Endodermal cell (in vitro differentiated cells): ENCODE data around the gene KBTBD4. TPM values are rescaled to one million over a fixed set of nuclear protein-coding genes. Genes with fewer than 3 reads are reported as not detected.

Source experiments
- DNase-seq: peaks from one replicate; pipeline ENCODE4 v3.0.0-alpha.2; 2017
- H3K27ac ChIP-seq: 2 replicates; pipeline ENCODE4 v1.5.1; 2013; ENCODE audit warnings: mild to moderate bottlenecking, low read depth, low read length, moderate library complexity
- H3K27me3 ChIP-seq: 2 replicates; pipeline ENCODE4 v1.6.1; 2013; ENCODE audit warnings: mild to moderate bottlenecking, low read length, moderate library complexity; ENCODE audit not compliant: insufficient read depth, control insufficient read depth, poor library complexity, severe bottlenecking
- H3K36me3 ChIP-seq: 2 replicates; pipeline ENCODE4 v1.7.0; 2013; ENCODE audit warnings: mild to moderate bottlenecking, low read length, moderate library complexity; ENCODE audit not compliant: control insufficient read depth, insufficient read depth
- H3K4me1 ChIP-seq: one replicate; pipeline ENCODE4 v1.7.0; 2013; ENCODE audit warnings: low read length; ENCODE audit not compliant: control insufficient read depth, insufficient read depth
- H3K4me3 ChIP-seq: 2 replicates; pipeline ENCODE4 v1.5.1; 2013; ENCODE audit warnings: mild to moderate bottlenecking, low read length, moderate library complexity
- H3K9ac ChIP-seq: 2 replicates; pipeline ENCODE4 v1.6.1; 2013; ENCODE audit warnings: mild to moderate bottlenecking, low read length, moderate library complexity; ENCODE audit not compliant: poor library complexity, severe bottlenecking; ENCODE audit errors: extremely low read depth
- H3K9me3 ChIP-seq: 2 replicates; pipeline ENCODE4 v1.6.1; 2013; ENCODE audit warnings: mild to moderate bottlenecking, low read length, moderate library complexity; ENCODE audit not compliant: control insufficient read depth
- H3K27ac Mint-ChIP-seq: 2 replicates; pipeline ENCODE4 v1.8.0; 2020; ENCODE audit warnings: mixed read lengths
- H3K27me3 Mint-ChIP-seq: 2 replicates; pipeline ENCODE4 v1.8.0; 2021; ENCODE audit warnings: mild to moderate bottlenecking, mixed read lengths; ENCODE audit not compliant: insufficient read depth
- H3K36me3 Mint-ChIP-seq: 2 replicates; pipeline ENCODE4 v1.8.0; 2020; ENCODE audit warnings: low read depth, mixed read lengths
- H3K4me1 Mint-ChIP-seq: 2 replicates; pipeline ENCODE4 v1.8.0; 2020; ENCODE audit warnings: mixed read lengths
- H3K4me3 Mint-ChIP-seq: 2 replicates; pipeline ENCODE4 v1.8.0; 2020; ENCODE audit warnings: mild to moderate bottlenecking, moderate library complexity, mixed read lengths
- H3K9me3 Mint-ChIP-seq: 2 replicates; pipeline ENCODE4 v1.8.0; 2020; ENCODE audit warnings: mild to moderate bottlenecking, mixed read lengths
- CTCF ChIP-seq: fragments of 200-600 bp; sonication (generic); conservative IDR thresholded peaks from 2 replicates; pipeline ENCODE4 v1.5.0; 2021; ENCODE audit warnings: antibody characterized with exemption, mild to moderate bottlenecking
- WGBS, 2 experiments: methylation state at CpG; one replicate each; pipeline versions ENCODE4 v1.1.5 to v1.1.7; 2013; ENCODE audit warnings: missing lambda C conversion rate in 2 of 2, mixed read lengths in 1 of 2; ENCODE audit not compliant: insufficient coverage in 1 of 2, insufficient read length in 1 of 2; 5-methylcytosine and 5-hydroxymethylcytosine counted together
- total RNA-seq, 2 donors: library from RNA; stranded (reverse); fragmentation: NEBNext Ultra II Directional in 1 of 2; extraction: Animal tissue kit (Norgen Biotek cat#: 25700) in 1 of 2; gene quantifications; 2 replicates in 1 of 2; 3 replicates in 1 of 2; pipeline ENCODE4 v1.2.1, GENCODE V29; 2021

Gene KBTBD4
- total RNA-seq, 2 donors from 2014 or later, result 13.7 to 14.8 TPM

GRCh38 chr11:47541070-47541469, 37.7 kb downstream of the KBTBD4 start:
- no peaks in the 10 kb centered on the region for H3K27me3 ChIP-seq
- H3K27me3 Mint-ChIP-seq, result no peaks in the 10 kb centered on the region
- no peak overlapping the region for H3K4me3 ChIP-seq
- H3K4me3 Mint-ChIP-seq, result no peak overlapping the region
- peaks cover 28% of the 10 kb centered on the region for H3K36me3 ChIP-seq
- TF ChIP-seq CTCF, result no peak
- no peaks in the 10 kb centered on the region for H3K9me3 ChIP-seq
- DNase-seq, result no peak
- H3K9ac ChIP-seq, result no peak overlapping the region
- peaks cover 10% of the 10 kb centered on the region for H3K4me1 Mint-ChIP-seq
- H3K27ac Mint-ChIP-seq, result peak overlapping the region; percentile 11
- H3K36me3 Mint-ChIP-seq, result peaks cover 27% of the 10 kb centered on the region
- no peak overlapping the region for H3K27ac ChIP-seq
- H3K9me3 Mint-ChIP-seq, result no peaks in the 10 kb centered on the region
- no peaks in the 10 kb centered on the region for H3K4me1 ChIP-seq
- 97 to 100% methylated on average over 1 to 2 of the region's 2 CpGs for WGBS, 2 experiments

GRCh38 chr11:47539681-47540039, 39.1 kb downstream of the KBTBD4 start:
- no peak overlapping the region for H3K27ac Mint-ChIP-seq
- H3K27ac ChIP-seq, result no peak overlapping the region

GRCh38 chr11:47538741-47539565, 39.8 kb downstream of the KBTBD4 start:
- no peak for TF ChIP-seq CTCF
- Histone ChIP-seq H3K27ac (no peak overlapping the region), H3K27me3 (no peaks in the 10 kb centered on the region), H3K9me3 (no peaks in the 10 kb centered on the region), H3K4me3 (no peak overlapping the region), H3K4me1 (no peaks in the 10 kb centered on the region), H3K36me3 (peaks cover 36% of the 10 kb centered on the region), H3K9ac (no peak overlapping the region)
- Mint-ChIP-seq H3K36me3 (peaks cover 36% of the 10 kb centered on the region), H3K9me3 (no peaks in the 10 kb centered on the region), H3K4me3 (no peak overlapping the region), H3K27ac (peak overlapping the region; percentile 67), H3K27me3 (no peaks in the 10 kb centered on the region), H3K4me1 (peaks cover 12% of the 10 kb centered on the region)
- DNase-seq, result no peak
- WGBS, 2 experiments, result 92 to 95% methylated on average over 10 of the region's 10 CpGs

More at GRCh38 chr11:47539681-47540039, 39.1 kb downstream of the KBTBD4 start:
- H3K4me1 Mint-ChIP-seq, result peaks cover 12% of the 10 kb centered on the region
- no peak for DNase-seq
- no peaks in the 10 kb centered on the region for H3K27me3 Mint-ChIP-seq
- Histone ChIP-seq H3K4me3 (no peak overlapping the region), H3K4me1 (no peaks in the 10 kb centered on the region), H3K36me3 (peaks cover 40% of the 10 kb centered on the region), H3K9ac (no peak overlapping the region), H3K27me3 (no peaks in the 10 kb centered on the region), H3K9me3 (no peaks in the 10 kb centered on the region)
- H3K36me3 Mint-ChIP-seq, result peaks cover 35% of the 10 kb centered on the region
- H3K4me3 Mint-ChIP-seq, result no peak overlapping the region
- no peak for TF ChIP-seq CTCF
- 81 to 100% methylated on average over 2 of the region's 2 CpGs for WGBS, 2 experiments
- no peaks in the 10 kb centered on the region for H3K9me3 Mint-ChIP-seq
